DND-41 (cell line): ENCODE results near the gene CNTNAP1.

Source experiments
- CTCF ChIP-seq: IDR thresholded peaks from 2 replicates; pipeline ENCODE4 v1.5.1; 2012; ENCODE audit warnings: borderline replicate concordance, low read length, moderate library complexity, mild to moderate bottlenecking; ENCODE audit not compliant: poor library complexity, severe bottlenecking; ENCODE audit errors: extremely low read depth
- EZH2 ChIP-seq: IDR thresholded peaks from 3 replicates; pipeline ENCODE4 v1.6.1; 2012; ENCODE audit warnings: borderline replicate concordance, low read depth, mild to moderate bottlenecking, moderate library complexity, low read length, inconsistent platforms; ENCODE audit not compliant: severe bottlenecking

DNA sequence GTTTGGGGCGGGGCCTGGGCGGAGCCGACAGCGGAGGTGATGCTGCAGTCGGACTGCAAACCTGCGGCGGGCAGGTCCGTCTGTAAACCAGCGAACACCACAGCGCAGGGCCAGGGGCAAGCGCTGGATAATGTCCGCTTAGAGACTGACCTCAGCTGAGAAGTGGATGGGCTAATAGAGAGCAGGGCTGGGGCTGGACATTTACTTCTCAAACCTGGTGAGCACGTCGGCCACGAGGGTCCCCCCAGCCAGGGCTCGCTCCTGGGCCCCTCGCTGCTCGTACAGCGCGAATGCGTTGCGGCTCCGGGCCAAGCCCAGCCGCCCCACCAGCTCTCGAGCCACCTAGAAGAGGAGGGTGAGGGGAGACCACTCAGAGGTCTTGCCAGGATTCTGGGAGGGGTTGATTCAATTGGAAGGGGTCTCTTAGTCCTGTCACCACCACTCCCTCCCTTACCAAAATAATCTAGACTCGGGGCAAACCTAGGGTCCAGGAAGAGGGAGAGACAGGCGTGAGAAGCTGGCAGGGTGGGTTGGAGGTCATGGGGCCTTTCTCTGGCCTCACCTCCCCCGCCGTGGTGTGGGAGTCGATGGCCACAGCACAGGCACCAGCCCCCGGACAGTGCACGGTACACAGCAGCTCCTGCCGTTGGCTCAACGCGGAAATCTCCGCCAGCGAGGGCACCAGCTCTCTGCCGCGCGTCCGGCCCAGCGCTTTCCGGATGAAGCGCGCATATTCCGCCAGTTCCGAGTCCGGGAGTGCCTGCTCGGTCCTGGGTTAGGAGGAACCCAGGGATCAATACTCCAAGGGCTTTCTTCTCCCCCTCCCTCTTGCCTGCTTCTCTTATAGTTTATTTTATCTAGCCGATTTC is 11.3 kb upstream of the CNTNAP1 start:
- no peak for TF ChIP-seq CTCF
- TF ChIP-seq EZH2, result no peak
